RWPE2 (cell line): ENCODE data around the gene MAPK14.
"Not testable (repeated sequence)": the region's sequence is repeated elsewhere in the genome, so short reads cannot be mapped to it uniquely, and the experiment has no call there.

Source experiments
- ATAC-seq: fragments of 200-7000 bp; cut with Tn5 transposase; 3 replicates; pipeline ENCODE4 v1.9.1; 2021; ENCODE audit warnings: low read depth
- DNase-seq: peaks from one replicate; pipeline ENCODE4 v3.0.0-alpha.2; 2020; ENCODE audit warnings: low spot score
- H3K27ac ChIP-seq: fragments of 450-650 bp; 2 replicates; pipeline ENCODE4 v1.5.1; 2017; ENCODE audit warnings: mild to moderate bottlenecking; ENCODE audit not compliant: poor library complexity, severe bottlenecking
- H3K27me3 ChIP-seq: fragments of 250-450 bp; sonication (Bioruptor Pico); 2 replicates; pipeline ENCODE4 v1.5.1; 2021; ENCODE audit warnings: mild to moderate bottlenecking, moderate library complexity; ENCODE audit not compliant: insufficient read depth, poor library complexity, severe bottlenecking
- H3K36me3 ChIP-seq: fragments of 250-450 bp; sonication (Bioruptor Pico); 2 replicates; pipeline ENCODE4 v1.5.1; 2020; ENCODE audit warnings: low read depth, mild to moderate bottlenecking, moderate library complexity
- H3K4me1 ChIP-seq: fragments of 250-450 bp; sonication (Bioruptor Pico); 2 replicates; pipeline ENCODE4 v1.5.1; 2021; ENCODE audit warnings: mild to moderate bottlenecking, moderate library complexity; ENCODE audit not compliant: insufficient read depth, poor library complexity, severe bottlenecking
- H3K4me3 ChIP-seq: fragments of 250-450 bp; sonication (Bioruptor Pico); 2 replicates; pipeline ENCODE4 v1.5.1; 2021; ENCODE audit warnings: mild to moderate bottlenecking, moderate library complexity; ENCODE audit not compliant: severe bottlenecking
- H3K9me3 ChIP-seq: fragments of 250-450 bp; sonication (Bioruptor Pico); 2 replicates; pipeline ENCODE4 v1.5.1; 2021; ENCODE audit warnings: mild to moderate bottlenecking, moderate library complexity; ENCODE audit not compliant: severe bottlenecking
- CTCF ChIP-seq: fragments of 450-650 bp; IDR thresholded peaks from one replicate; pipeline ENCODE4 v1.5.1; 2017; ENCODE audit warnings: mild to moderate bottlenecking, moderate library complexity; ENCODE audit not compliant: poor library complexity, severe bottlenecking

Gene MAPK14

GRCh38 chr6:36082318-36082717 lies 54.7 kb downstream of the MAPK14 start:
- H3K4me3 ChIP-seq = no peak overlapping the region
- H3K9me3 ChIP-seq = no peaks in the 10 kb centered on the region
- ATAC-seq (no peak), DNase-seq (no peak)
- no peak overlapping the region for H3K27ac ChIP-seq
- no peak for TF ChIP-seq CTCF
- H3K36me3 ChIP-seq = peaks cover 81% of the 10 kb centered on the region
- H3K27me3 ChIP-seq = no peaks in the 10 kb centered on the region
- H3K4me1 ChIP-seq = no peaks in the 10 kb centered on the region

GRCh38 chr6:36083446-36083845 lies 55.8 kb downstream of the MAPK14 start:
- no peak for DNase-seq
- H3K4me1 ChIP-seq = no peaks in the 10 kb centered on the region
- no peak overlapping the region for H3K4me3 ChIP-seq
- H3K27ac ChIP-seq = no peak overlapping the region
- H3K36me3 ChIP-seq = peaks cover 75% of the 10 kb centered on the region
- no peaks in the 10 kb centered on the region for H3K27me3 ChIP-seq
- no peaks in the 10 kb centered on the region for H3K9me3 ChIP-seq
- no peak for ATAC-seq
- TF ChIP-seq CTCF = no peak

GRCh38 chr6:36088204-36088603 lies 60.6 kb downstream of the MAPK14 start:
- H3K4me1 ChIP-seq, H3K9me3 ChIP-seq, DNase-seq, ATAC-seq, H3K27ac ChIP-seq, H3K4me3 ChIP-seq, H3K27me3 ChIP-seq: not testable (repeated sequence)
- H3K36me3 ChIP-seq = peaks cover 34% of the 10 kb centered on the region

- no peaks in the 10 kb centered on the region for H3K27me3 ChIP-seq
- no peaks in the 10 kb centered on the region for H3K9me3 ChIP-seq
These were observed 61.4 kb downstream of the MAPK14 start for GRCh38 chr6:36089048-36089447.

GRCh38 chr6:36094238-36094637 lies 66.6 kb downstream of the MAPK14 start:
- Histone ChIP-seq H3K27ac (peak overlapping the region; percentile 23), H3K4me3 (no peak overlapping the region), H3K27me3 (no peaks in the 10 kb centered on the region), H3K4me1 (no peaks in the 10 kb centered on the region), H3K9me3 (no peaks in the 10 kb centered on the region), H3K36me3 (peaks cover 29% of the 10 kb centered on the region)
- DNase-seq = no peak
- no peak for ATAC-seq
- no peak for TF ChIP-seq CTCF

More at GRCh38 chr6:36089048-36089447, 61.4 kb downstream of the MAPK14 start:
- TF ChIP-seq CTCF = no peak
- DNase-seq (no peak), ATAC-seq (no peak)
- Histone ChIP-seq H3K27ac (no peak overlapping the region), H3K4me1 (no peaks in the 10 kb centered on the region), H3K36me3 (peaks cover 26% of the 10 kb centered on the region), H3K4me3 (no peak overlapping the region)
